ENCODE measurements around the gene KCNQ2. TPM values are rescaled to one million over a fixed set of nuclear protein-coding genes. Genes with fewer than 3 reads are reported as not detected.

Gene KCNQ2
- total RNA-seq, 1 experiment from 2014 or later = not detected

- Histone ChIP-seq H3K9me3 (ENCODE audit: insufficient read depth, low read depth) (no peaks in the 10 kb centered on the region), H3K4me1 (replicated peaks; ENCODE audit: insufficient read depth) (no peaks in the 10 kb centered on the region), H3K4me3 (no peak overlapping the region), H3K4me2 (no peak overlapping the region), H3K36me3 (ENCODE audit: low read depth) (no peaks in the 10 kb centered on the region), H3K27ac (no peak overlapping the region), H3F3A (ENCODE audit: insufficient read depth, low read depth) (peaks cover under 1% of the 10 kb centered on the region; the same call in 1 of the 2 replicates), H3K79me2 (ENCODE audit: low read depth) (no peaks in the 10 kb centered on the region), H2AFZ (no peak overlapping the region), H3K27me3 (ENCODE audit: insufficient read depth, low read depth) (peaks cover 20% of the 10 kb centered on the region), H4K20me1 (ENCODE audit: insufficient read depth) (no peaks in the 10 kb centered on the region), H3K9me2 (ENCODE audit: insufficient read depth) (no peaks in the 10 kb centered on the region)
- CTCF ChIA-PET = no interaction called here
- POLR2A ChIA-PET (ENCODE audit: unreplicated experiment) = no interaction called here
- no peak for DNase-seq
- TF ChIP-seq EZH2 (IDR thresholded peaks at IDR 0.05; ENCODE audit: low read depth) = no peak
- TF ChIP-seq CTCF (conservative IDR thresholded peaks at IDR 0.05) = no peak
- intact Hi-C loops (cut with micrococcal nuclease; ENCODE audit: unreplicated experiment) = loop anchor here (10.0 kb wide), 1 partner anchor 48 kb away; the partner anchor contains the start of gene EEF1A2
- no TSS peak for BruUV-seq (replicated peaks)
These were observed 26.0 kb downstream of the KCNQ2 start for GRCh38 chr20:63446216-63447024.

- H4K20me1 ChIP-seq (ENCODE audit: insufficient read depth) = no peaks in the 10 kb centered on the region
- intact Hi-C loops (cut with micrococcal nuclease; ENCODE audit: unreplicated experiment) = loop anchor here (10.0 kb wide), 1 partner anchor 50 kb away; the partner anchor contains the start of gene EEF1A2
- peaks cover 4% of the 10 kb centered on the region; the same call in 1 of the 2 replicates for H3F3A ChIP-seq (ENCODE audit: insufficient read depth, low read depth)
- no peaks in the 10 kb centered on the region for H3K4me1 ChIP-seq (replicated peaks; ENCODE audit: insufficient read depth)
- no peaks in the 10 kb centered on the region for H3K79me2 ChIP-seq (ENCODE audit: low read depth)
- no peak overlapping the region for H2AFZ ChIP-seq
- no peaks in the 10 kb centered on the region for H3K9me2 ChIP-seq (ENCODE audit: insufficient read depth)
- no peak for DNase-seq
- no peaks in the 10 kb centered on the region for H3K36me3 ChIP-seq (ENCODE audit: low read depth)
- no peak overlapping the region for H3K4me2 ChIP-seq
- no peak overlapping the region for H3K4me3 ChIP-seq
- H3K27ac ChIP-seq = no peak overlapping the region
- H3K27me3 ChIP-seq (ENCODE audit: insufficient read depth, low read depth) = peaks cover 25% of the 10 kb centered on the region
- H3K9me3 ChIP-seq (ENCODE audit: insufficient read depth, low read depth) = no peaks in the 10 kb centered on the region
- CTCF ChIA-PET = interaction anchor here (0.7 kb wide), 1 partner anchor 19 kb away, joined by 3 read pairs; no protein-coding TSS in a partner anchor
- POLR2A ChIA-PET (ENCODE audit: unreplicated experiment) = interaction anchor here (0.5 kb wide), 1 partner anchor 89 kb away, joined by 6 read pairs; no protein-coding TSS in a partner anchor
- no TSS peak for BruUV-seq (replicated peaks)
- no peak for TF ChIP-seq EZH2 (IDR thresholded peaks at IDR 0.05; ENCODE audit: low read depth)
These were observed 27.2 kb downstream of the KCNQ2 start for GRCh38 chr20:63445075-63445734.

- CTCF ChIA-PET = interaction anchor here (0.7 kb wide), 1 partner anchor 20 kb away, joined by 3 read pairs; no protein-coding TSS in a partner anchor
- TF ChIP-seq EZH2 (IDR thresholded peaks at IDR 0.05; ENCODE audit: low read depth) (no peak), CTCF (conservative IDR thresholded peaks at IDR 0.05) (no peak)
- Histone ChIP-seq H3K9me3 (ENCODE audit: insufficient read depth, low read depth) (no peaks in the 10 kb centered on the region), H3K4me3 (no peak overlapping the region), H4K20me1 (ENCODE audit: insufficient read depth) (no peaks in the 10 kb centered on the region), H3K36me3 (ENCODE audit: low read depth) (no peaks in the 10 kb centered on the region), H3K79me2 (ENCODE audit: low read depth) (no peaks in the 10 kb centered on the region), H2AFZ (no peak overlapping the region), H3F3A (ENCODE audit: insufficient read depth, low read depth) (peaks cover 4% of the 10 kb centered on the region; the same call in 1 of the 2 replicates), H3K27ac (no peak overlapping the region), H3K4me1 (replicated peaks; ENCODE audit: insufficient read depth) (no peaks in the 10 kb centered on the region), H3K4me2 (no peak overlapping the region), H3K9me2 (ENCODE audit: insufficient read depth) (no peaks in the 10 kb centered on the region), H3K27me3 (ENCODE audit: insufficient read depth, low read depth) (peaks cover 32% of the 10 kb centered on the region)
- POLR2A ChIA-PET (ENCODE audit: unreplicated experiment) = no interaction called here
- no TSS peak for BruUV-seq (replicated peaks)
- intact Hi-C loops (cut with micrococcal nuclease; ENCODE audit: unreplicated experiment) = loop anchor here (10.0 kb wide), 1 partner anchor 50 kb away; the partner anchor contains the start of gene EEF1A2
- DNase-seq = no peak
These were observed 27.9 kb downstream of the KCNQ2 start for GRCh38 chr20:63444548-63444947.
